ENCODE data around the gene ZNF76. TPM values are rescaled to one million over a fixed set of nuclear protein-coding genes. Genes with fewer than 3 reads are reported as not detected.

Gene ZNF76
- total and polyA plus RNA-seq, 2 of the 13 experiments (the other 11 are each of a cell fraction or from before 2014, with no cell fraction given): 13.2 to 26.4 TPM

DNA sequence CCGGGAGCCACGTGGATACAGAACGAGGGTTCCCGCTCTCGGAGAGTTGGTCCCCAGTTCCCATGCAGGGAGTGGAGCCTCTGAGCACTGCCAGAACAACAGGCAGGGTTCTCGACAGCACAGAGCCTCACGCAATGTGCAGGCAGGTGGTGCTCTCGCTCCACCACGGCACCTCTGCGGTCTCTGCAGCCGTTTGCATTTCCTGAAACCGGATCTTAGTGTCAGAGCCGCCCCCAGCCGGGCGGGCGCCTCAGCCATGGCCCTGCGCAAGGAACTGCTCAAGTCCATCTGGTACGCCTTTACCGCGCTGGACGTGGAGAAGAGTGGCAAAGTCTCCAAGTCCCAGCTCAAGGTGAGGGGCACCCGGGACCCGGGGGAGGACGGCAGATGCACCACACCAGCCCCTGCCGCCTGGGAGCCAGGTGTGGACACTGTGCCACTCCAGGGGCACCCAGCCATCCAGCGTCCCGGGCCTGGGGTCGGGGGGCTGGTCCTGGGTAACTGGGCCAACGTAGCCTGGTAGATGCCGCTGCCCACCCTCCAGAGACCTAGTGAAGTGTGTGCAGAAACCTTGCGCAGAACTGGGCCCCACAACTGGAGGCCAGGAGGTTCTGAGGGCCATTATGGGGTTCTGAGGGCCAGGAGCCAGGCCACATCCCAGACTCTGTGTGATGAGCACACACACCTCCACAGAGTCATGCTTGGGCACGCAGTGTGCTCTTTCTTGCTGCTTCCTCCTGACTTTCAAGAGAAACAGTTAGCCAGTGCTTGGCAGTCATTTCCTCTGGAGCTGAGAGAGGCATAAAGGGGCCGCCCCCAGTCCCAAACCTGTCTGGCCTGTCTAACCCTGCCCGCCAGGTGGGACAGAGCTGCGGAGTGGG is 38.3 kb downstream of the ZNF76 start, which contains the start of gene DEF6 (continued):
- TF ChIP-seq, protein P1, sequence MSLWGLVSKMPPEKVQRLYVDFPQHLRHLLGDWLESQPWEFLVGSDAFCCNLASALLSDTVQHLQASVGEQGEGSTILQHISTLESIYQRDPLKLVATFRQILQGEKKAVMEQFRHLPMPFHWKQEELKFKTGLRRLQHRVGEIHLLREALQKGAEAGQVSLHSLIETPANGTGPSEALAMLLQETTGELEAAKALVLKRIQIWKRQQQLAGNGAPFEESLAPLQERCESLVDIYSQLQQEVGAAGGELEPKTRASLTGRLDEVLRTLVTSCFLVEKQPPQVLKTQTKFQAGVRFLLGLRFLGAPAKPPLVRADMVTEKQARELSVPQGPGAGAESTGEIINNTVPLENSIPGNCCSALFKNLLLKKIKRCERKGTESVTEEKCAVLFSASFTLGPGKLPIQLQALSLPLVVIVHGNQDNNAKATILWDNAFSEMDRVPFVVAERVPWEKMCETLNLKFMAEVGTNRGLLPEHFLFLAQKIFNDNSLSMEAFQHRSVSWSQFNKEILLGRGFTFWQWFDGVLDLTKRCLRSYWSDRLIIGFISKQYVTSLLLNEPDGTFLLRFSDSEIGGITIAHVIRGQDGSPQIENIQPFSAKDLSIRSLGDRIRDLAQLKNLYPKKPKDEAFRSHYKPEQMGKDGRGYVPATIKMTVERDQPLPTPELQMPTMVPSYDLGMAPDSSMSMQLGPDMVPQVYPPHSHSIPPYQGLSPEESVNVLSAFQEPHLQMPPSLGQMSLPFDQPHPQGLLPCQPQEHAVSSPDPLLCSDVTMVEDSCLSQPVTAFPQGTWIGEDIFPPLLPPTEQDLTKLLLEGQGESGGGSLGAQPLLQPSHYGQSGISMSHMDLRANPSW (CRISPR knock-in tag; IDR thresholded peaks at IDR 0.05; ENCODE audit: borderline replicate concordance): peak; percentile 63; the same call in 1 of the 2 replicates
- no peak; the same call in 1 of the 2 replicates for TF ChIP-seq ZNF629 (CRISPR knock-in tag; conservative IDR thresholded peaks at IDR 0.05)
- TF ChIP-seq ZC3H4 (CRISPR knock-in tag; IDR thresholded peaks at IDR 0.05; ENCODE audit: borderline replicate concordance): no peak
- TF ChIP-seq SPEN (CRISPR knock-in tag; IDR thresholded peaks at IDR 0.05; ENCODE audit: low read depth): peak; percentile 70
- peak; percentile 19; the same call in 1 of the 2 replicates for TF ChIP-seq FOXC1 (CRISPR knock-in tag; IDR thresholded peaks at IDR 0.05; ENCODE audit: borderline replicate concordance)
- TF ChIP-seq RNF2 (conservative IDR thresholded peaks at IDR 0.05; ENCODE audit: low read depth): peak; percentile 54; the same call in 1 of the 2 replicates
- peak; percentile 93 for TF ChIP-seq ZNF350 (CRISPR knock-in tag; IDR thresholded peaks at IDR 0.05; ENCODE audit: borderline replicate concordance, low read depth)
- 0 out of 2 replicates have a peak, but pooled peaks have one; percentile 37 for TF ChIP-seq KLF13 (CRISPR knock-in tag; IDR thresholded peaks at IDR 0.05)
- 0 out of 2 replicates have a peak, but pooled peaks have one; percentile 37 for TF ChIP-seq NCOA2 (CRISPR knock-in tag; IDR thresholded peaks at IDR 0.05)
- TF ChIP-seq MED1 (CRISPR knock-in tag; IDR thresholded peaks at IDR 0.05): peak; percentile 84
- TF ChIP-seq, protein P2, sequence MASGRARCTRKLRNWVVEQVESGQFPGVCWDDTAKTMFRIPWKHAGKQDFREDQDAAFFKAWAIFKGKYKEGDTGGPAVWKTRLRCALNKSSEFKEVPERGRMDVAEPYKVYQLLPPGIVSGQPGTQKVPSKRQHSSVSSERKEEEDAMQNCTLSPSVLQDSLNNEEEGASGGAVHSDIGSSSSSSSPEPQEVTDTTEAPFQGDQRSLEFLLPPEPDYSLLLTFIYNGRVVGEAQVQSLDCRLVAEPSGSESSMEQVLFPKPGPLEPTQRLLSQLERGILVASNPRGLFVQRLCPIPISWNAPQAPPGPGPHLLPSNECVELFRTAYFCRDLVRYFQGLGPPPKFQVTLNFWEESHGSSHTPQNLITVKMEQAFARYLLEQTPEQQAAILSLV (CRISPR knock-in tag; IDR thresholded peaks at IDR 0.05; ENCODE audit: borderline replicate concordance): peak; percentile 70; the same call in 1 of the 2 replicates
- no peak for TF ChIP-seq GABPA (IDR thresholded peaks at IDR 0.05; ENCODE audit: low read depth, low read length)
- TF ChIP-seq GABPA (CRISPR knock-in tag; IDR thresholded peaks at IDR 0.05; ENCODE audit: low read depth): peak; percentile 69
- TF ChIP-seq PRPF4 (IDR thresholded peaks at IDR 0.05; ENCODE audit: low read depth, low read length, poor library complexity, severe bottlenecking): no peak
- peak; percentile 39 for TF ChIP-seq ZFP36 (IDR thresholded peaks at IDR 0.05; ENCODE audit: borderline replicate concordance, low read depth, low read length, partially characterized antibody)
- TF ChIP-seq IKZF4 (CRISPR knock-in tag; IDR thresholded peaks at IDR 0.05; ENCODE audit: borderline replicate concordance, low read depth, not compliant biosample characterization): peak; percentile 61
- peak; percentile 37; the same call in 1 of the 2 replicates for TF ChIP-seq MAFF (IDR thresholded peaks at IDR 0.05; ENCODE audit: low read depth, low read length)
- 0 out of 2 replicates have a peak, but pooled peaks have one; percentile 84 for TF ChIP-seq ZNF333 (CRISPR knock-in tag; IDR thresholded peaks at IDR 0.05; ENCODE audit: borderline replicate concordance)
- TF ChIP-seq, protein P3, sequence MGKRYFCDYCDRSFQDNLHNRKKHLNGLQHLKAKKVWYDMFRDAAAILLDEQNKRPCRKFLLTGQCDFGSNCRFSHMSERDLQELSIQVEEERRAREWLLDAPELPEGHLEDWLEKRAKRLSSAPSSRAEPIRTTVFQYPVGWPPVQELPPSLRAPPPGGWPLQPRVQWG (CRISPR knock-in tag; IDR thresholded peaks at IDR 0.05; ENCODE audit: borderline replicate concordance, low read depth): no peak
- TF ChIP-seq PAXIP1 (CRISPR knock-in tag; conservative IDR thresholded peaks at IDR 0.05): peak; percentile 70
- peak; percentile 83; the same call in 1 of the 2 replicates for TF ChIP-seq MEIS2 (CRISPR knock-in tag; IDR thresholded peaks at IDR 0.05)
